ENCODE measurements around the gene FKBP2.

- peak; percentile 64; the same call in 1 of the 2 replicates for TF ChIP-seq POLR2AphosphoS5 (IDR thresholded peaks at IDR 0.05; ENCODE audit: borderline replicate concordance, low read depth, low read length)
- TF ChIP-seq EZH2 (IDR thresholded peaks at IDR 0.05): no peak
Observed at GRCh38 chr11:64251016-64251752, 10.3 kb downstream of the FKBP2 start, which contains the start of gene PLCB3.

Data from SK-N-MC (cell line).